MG63 (cell line): Measurements from ENCODE around the gene COQ3. TPM values are rescaled to one million over a fixed set of nuclear protein-coding genes. Genes with fewer than 3 reads are reported as not detected.
A peak's percentile ranks its signal among the peaks of the same experiment; 100 is the strongest.

Experiments
- DNase-seq: peaks from one replicate; pipeline ENCODE4 v3.0.0-alpha.2; 2020
- H3K27me3 ChIP-seq: fragments of 250-450 bp; sonication (Bioruptor Pico); 2 replicates; pipeline ENCODE4 v1.5.1; 2020; ENCODE audit warnings: mild to moderate bottlenecking, moderate library complexity
- H3K36me3 ChIP-seq: fragments of 250-450 bp; sonication (Bioruptor Pico); 2 replicates; pipeline ENCODE4 v1.5.1; 2020; ENCODE audit warnings: mild to moderate bottlenecking, moderate library complexity
- H3K4me3 ChIP-seq: fragments of 250-450 bp; sonication (Bioruptor Pico); 2 replicates; pipeline ENCODE4 v1.5.1; 2020; ENCODE audit warnings: mild to moderate bottlenecking, moderate library complexity
- H3K9me3 ChIP-seq: fragments of 250-450 bp; sonication (Bioruptor Pico); 2 replicates; pipeline ENCODE4 v1.5.1; 2020; ENCODE audit warnings: mild to moderate bottlenecking, moderate library complexity
- total RNA-seq: library from RNA; depleted of rRNA; stranded (reverse); fragments of >200 nt; shearing (Covaris generic); gene quantifications from 2 replicates; pipeline ENCODE4 v1.2.3, GENCODE V29; 2014; ENCODE audit warnings: low replicate concordance; rRNA removed

Gene COQ3
- 5.6 and 15.5 TPM in 2 replicates for total RNA-seq

GRCh38 chr6:99393698-99394531, at the start of gene COQ3:
Gene COQ3, minus strand, starts transcription at chr6:99394195. Its CDS starts 16 bp downstream, at chr6:99394179.
- Histone ChIP-seq H3K9me3 (no peaks in the 10 kb centered on the region; the same call in 1 of the 2 replicates), H3K4me3 (peak within 1 kb of the TSS; percentile 80), H3K36me3 (peaks cover 5% of the 10 kb centered on the region), H3K27me3 (no peaks in the 10 kb centered on the region)
- peak; percentile 85 for DNase-seq

- Histone ChIP-seq H3K36me3 (peaks cover 4% of the 10 kb centered on the region), H3K4me3 (no peak overlapping the region), H3K27me3 (no peaks in the 10 kb centered on the region), H3K9me3 (no peaks in the 10 kb centered on the region)
- DNase-seq = no peak
Observed at GRCh38 chr6:99434702-99435530, 40.9 kb upstream of the COQ3 start.

GRCh38 chr6:99432877-99433276, 38.9 kb upstream of the COQ3 start:
- no peak overlapping the region for H3K4me3 ChIP-seq
- no peaks in the 10 kb centered on the region for H3K27me3 ChIP-seq
- H3K36me3 ChIP-seq = no peaks in the 10 kb centered on the region; the same call in none of the 2 replicates
- no peaks in the 10 kb centered on the region for H3K9me3 ChIP-seq
- no peak for DNase-seq

- no peaks in the 10 kb centered on the region for H3K27me3 ChIP-seq
- H3K9me3 ChIP-seq = no peaks in the 10 kb centered on the region
- H3K36me3 ChIP-seq = peaks cover 4% of the 10 kb centered on the region
- DNase-seq = no peak
- H3K4me3 ChIP-seq = no peak overlapping the region
Observed at GRCh38 chr6:99431901-99432300, 37.9 kb upstream of the COQ3 start.

GRCh38 chr6:99427988-99428387, 34.0 kb upstream of the COQ3 start:
- H3K36me3 ChIP-seq = peaks cover 12% of the 10 kb centered on the region
- H3K4me3 ChIP-seq = no peak overlapping the region
- no peaks in the 10 kb centered on the region for H3K9me3 ChIP-seq
- no peak for DNase-seq
- no peaks in the 10 kb centered on the region for H3K27me3 ChIP-seq

GRCh38 chr6:99426451-99426757, 32.4 kb upstream of the COQ3 start:
- Histone ChIP-seq H3K27me3 (no peaks in the 10 kb centered on the region), H3K9me3 (no peaks in the 10 kb centered on the region), H3K36me3 (peaks cover 21% of the 10 kb centered on the region), H3K4me3 (peak overlapping the region; percentile 86)
- DNase-seq = no peak

GRCh38 chr6:99425647-99426450, 31.9 kb upstream of the COQ3 start:
- DNase-seq = peak; percentile 89
- Histone ChIP-seq H3K4me3 (peak overlapping the region; percentile 86), H3K27me3 (no peaks in the 10 kb centered on the region), H3K9me3 (no peaks in the 10 kb centered on the region), H3K36me3 (peaks cover 21% of the 10 kb centered on the region)

GRCh38 chr6:99424761-99425646, 31.0 kb upstream of the COQ3 start, which contains the start of gene PNISR:
Gene PNISR, minus strand, starts transcription at chr6:99425308. Its CDS starts 10,649 bp downstream, at chr6:99414659.
- peak; percentile 85 for DNase-seq
- peaks cover 24% of the 10 kb centered on the region for H3K36me3 ChIP-seq
- H3K27me3 ChIP-seq = no peaks in the 10 kb centered on the region
- H3K4me3 ChIP-seq = peak within 1 kb of the TSS; percentile 86
- H3K9me3 ChIP-seq = no peaks in the 10 kb centered on the region

- no peak for DNase-seq
- Histone ChIP-seq H3K4me3 (peak overlapping the region; percentile 86), H3K9me3 (no peaks in the 10 kb centered on the region), H3K27me3 (no peaks in the 10 kb centered on the region), H3K36me3 (peaks cover 24% of the 10 kb centered on the region)
Observed at GRCh38 chr6:99424022-99424421, 30.0 kb upstream of the COQ3 start.

GRCh38 chr6:99422912-99423311, 28.9 kb upstream of the COQ3 start:
- peaks cover 24% of the 10 kb centered on the region for H3K36me3 ChIP-seq
- H3K4me3 ChIP-seq = no peak overlapping the region
- no peaks in the 10 kb centered on the region for H3K27me3 ChIP-seq
- no peaks in the 10 kb centered on the region for H3K9me3 ChIP-seq
- DNase-seq = no peak

- H3K36me3 ChIP-seq = peaks cover 32% of the 10 kb centered on the region
- no peak overlapping the region for H3K4me3 ChIP-seq
- H3K9me3 ChIP-seq = no peaks in the 10 kb centered on the region
- no peaks in the 10 kb centered on the region for H3K27me3 ChIP-seq
- no peak for DNase-seq
Observed at GRCh38 chr6:99416892-99417767, 23.1 kb upstream of the COQ3 start.

GRCh38 chr6:99416226-99416625, 22.2 kb upstream of the COQ3 start:
- Histone ChIP-seq H3K9me3 (no peaks in the 10 kb centered on the region), H3K36me3 (peaks cover 31% of the 10 kb centered on the region), H3K4me3 (no peak overlapping the region), H3K27me3 (no peaks in the 10 kb centered on the region)
- DNase-seq = no peak

- no peaks in the 10 kb centered on the region for H3K27me3 ChIP-seq
Observed at GRCh38 chr6:99415446-99415845, 21.5 kb upstream of the COQ3 start.

GRCh38 chr6:99412065-99412464, 18.1 kb upstream of the COQ3 start:
- H3K9me3 ChIP-seq = no peaks in the 10 kb centered on the region
- H3K36me3 ChIP-seq = peaks cover 66% of the 10 kb centered on the region
- no peak overlapping the region for H3K4me3 ChIP-seq
- no peak for DNase-seq
- no peaks in the 10 kb centered on the region for H3K27me3 ChIP-seq

More at GRCh38 chr6:99415446-99415845, 21.5 kb upstream of the COQ3 start:
- DNase-seq = no peak
- H3K4me3 ChIP-seq = no peak overlapping the region
- no peaks in the 10 kb centered on the region for H3K9me3 ChIP-seq
- H3K36me3 ChIP-seq = peaks cover 39% of the 10 kb centered on the region

GRCh38 chr6:99409672-99410071, 15.7 kb upstream of the COQ3 start:
- no peak overlapping the region for H3K4me3 ChIP-seq
- H3K36me3 ChIP-seq = peaks cover 82% of the 10 kb centered on the region
- no peak for DNase-seq
- no peaks in the 10 kb centered on the region for H3K9me3 ChIP-seq
- no peaks in the 10 kb centered on the region for H3K27me3 ChIP-seq
